HCT116 (cell line): ENCODE measurements around the gene CKS1B. TPM values are rescaled to one million over a fixed set of nuclear protein-coding genes. Genes with fewer than 3 reads are reported as not detected.

ENCODE experiments used
- ATAC-seq: fragments of 200-7000 bp; cut with Tn5 transposase; 2 replicates; pipeline ENCODE4 v1.9.1; 2020; ENCODE audit warnings: mild to moderate bottlenecking, moderate library complexity
- BruUV-seq: library from RNA; stranded (reverse); fragments of 400-500 nt; replicated peaks from 2 replicates; lab custom pipeline; 2021; lab: Mats Ljungman, UMichigan
- CTCF ChIA-PET: fragments of 300-600 bp; sonication (Branson Sonifier 250); formaldehyde crosslinking; loops from one replicate; lab custom pipeline; 2021; ENCODE audit warnings: antibody characterized with exemption; lab: Charles Lee
- POLR2A ChIA-PET: fragments of 300-600, 350-600 bp; sonication (Branson Sonifier 250); formaldehyde crosslinking; loops from one replicate; lab custom pipeline; 2021; ENCODE audit warnings: antibody characterized with exemption; lab: Charles Lee
- RAD21 ChIA-PET, 2 experiments: fragments of 300-600 bp; sonication (Branson Sonifier 250); formaldehyde crosslinking; loops; one replicate each; lab custom pipeline; 2023; ENCODE audit warnings: low total read pairs in 2 of 2; ENCODE audit not compliant: uncharacterized antibody in 2 of 2, unreplicated experiment in 2 of 2, low non-redundant PET in 1 of 2; lab: Charles Lee
- DNase-seq: peaks from one replicate; pipeline ENCODE4 v3.0.0-alpha.2; 2010; ENCODE audit warnings: low read depth, low spot score
- H2AFZ ChIP-seq: fragments of 200-600 bp; shearing (Covaris generic), sonication (generic); 2 replicates; pipeline ENCODE4 v1.6.1; 2017; ENCODE audit warnings: low read depth, mixed run types, mixed read lengths, antibody characterized with exemption, low read length; ENCODE audit not compliant: poor library complexity, severe bottlenecking
- H3K27ac ChIP-seq: 2 replicates; pipeline ENCODE4 v1.5.1; 2012; ENCODE audit warnings: low read depth, low read length
- H3K27me3 ChIP-seq: fragments of 200-600 bp; sonication (generic); 2 replicates; pipeline ENCODE4 v1.6.1; 2016; ENCODE audit warnings: mixed run types, low read length, mixed read lengths; ENCODE audit not compliant: insufficient read depth
- H3K36me3 ChIP-seq, 2 experiments: fragments of 200-500 bp in 1 of 2; fragments of 200-600 bp in 1 of 2; sonication (Bioruptor generic) in 1 of 2; sonication (generic) in 1 of 2; 2 replicates each; pipeline versions ENCODE4 v1.5.1 to v1.6.1; 2014 to 2016; ENCODE audit warnings: low read length in 2 of 2, inconsistent platforms in 1 of 2, mixed read lengths in 1 of 2, mixed run types in 1 of 2; ENCODE audit not compliant: insufficient read depth in 2 of 2, control insufficient read depth in 1 of 2
- H3K4me1 ChIP-seq, 2 experiments: fragments of 200-600 bp in 1 of 2; sonication (generic) in 1 of 2; 2 replicates each; pipeline versions ENCODE4 v1.5.1 to v1.6.1; 2012 to 2017; ENCODE audit warnings: low read length in 2 of 2, inconsistent platforms in 1 of 2, mild to moderate bottlenecking in 1 of 2, mixed read lengths in 1 of 2, mixed run types in 1 of 2, moderate library complexity in 1 of 2; ENCODE audit not compliant: insufficient read depth in 2 of 2, control insufficient read depth in 1 of 2
- H3K4me2 ChIP-seq: fragments of 200-600 bp; sonication (generic); 2 replicates; pipeline ENCODE4 v1.6.1; 2017; ENCODE audit warnings: mixed run types, low read length, mixed read lengths
- H3K4me3 ChIP-seq, 2 experiments: fragments of 200-600 bp in 1 of 2; sonication (generic) in 1 of 2; replicated peaks in 1 of 2; 2 replicates each; pipeline ENCODE4 v1.5.1; 2011 to 2016; ENCODE audit warnings: low read length in 2 of 2, control low read depth in 1 of 2, low read depth in 1 of 2, mild to moderate bottlenecking in 1 of 2, mixed read lengths in 1 of 2, mixed run types in 1 of 2
- H3K79me2 ChIP-seq: fragments of 200-600 bp; sonication (generic); 2 replicates; pipeline ENCODE4 v1.6.1; 2017; ENCODE audit warnings: mild to moderate bottlenecking, mixed run types, low read length, moderate library complexity, mixed read lengths; ENCODE audit not compliant: insufficient read depth
- H3K9ac ChIP-seq: fragments of 200-600 bp; sonication (generic); 2 replicates; pipeline ENCODE4 v1.6.1; 2016; ENCODE audit warnings: low read length, mixed read lengths
- H3K9me2 ChIP-seq: fragments of 200-600 bp; sonication (generic), shearing (Covaris generic); 2 replicates; pipeline ENCODE4 v1.6.1; 2017; ENCODE audit warnings: mixed run types, mild to moderate bottlenecking, moderate library complexity; ENCODE audit not compliant: insufficient read depth
- H3K9me3 ChIP-seq, 2 experiments: fragments of 200-500 bp in 1 of 2; fragments of 200-600 bp in 1 of 2; sonication (Bioruptor generic) in 1 of 2; sonication (generic) in 1 of 2; 2 replicates each; pipeline ENCODE4 v1.6.1; 2014 to 2017; ENCODE audit warnings: low read length in 2 of 2, mixed read lengths in 2 of 2, inconsistent platforms in 1 of 2, low read depth in 1 of 2, mild to moderate bottlenecking in 1 of 2, mixed run types in 1 of 2, moderate library complexity in 1 of 2; ENCODE audit not compliant: control insufficient read depth in 1 of 2, insufficient read depth in 1 of 2
- H4K20me1 ChIP-seq: fragments of 200-600 bp; sonication (generic), shearing (Covaris generic); 2 replicates; pipeline ENCODE4 v1.6.1; 2017; ENCODE audit warnings: mixed run types, mild to moderate bottlenecking, moderate library complexity; ENCODE audit not compliant: insufficient read depth
- ATF3 ChIP-seq: IDR thresholded peaks from 2 replicates; pipeline ENCODE4 v1.6.1; 2012
- CBX3 ChIP-seq: IDR thresholded peaks from 2 replicates; pipeline ENCODE4 v1.6.1; 2012; ENCODE audit warnings: low read depth
- EZH2 ChIP-seq: fragments of 200-600 bp; sonication (generic); IDR thresholded peaks from 2 replicates; pipeline ENCODE4 v1.6.1; 2017; ENCODE audit warnings: antibody characterized with exemption, mixed run types
- EZH2phosphoT487 ChIP-seq: fragments of 200-600 bp; IDR thresholded peaks from 2 replicates; pipeline ENCODE4 v1.6.1; 2018; ENCODE audit warnings: antibody characterized with exemption, borderline replicate concordance
- FOSL1 ChIP-seq: IDR thresholded peaks from 2 replicates; pipeline ENCODE4 v1.6.1; 2012; ENCODE audit warnings: low read depth
- JUND ChIP-seq: IDR thresholded peaks from 2 replicates; pipeline ENCODE4 v1.6.1; 2012
- MAX ChIP-seq: IDR thresholded peaks from 2 replicates; pipeline ENCODE4 v1.6.1; 2012
- POLR2A ChIP-seq: IDR thresholded peaks from 2 replicates; pipeline ENCODE4 v1.7.0; 2011; ENCODE audit warnings: borderline replicate concordance; ENCODE audit not compliant: insufficient read depth, insufficient read length; ENCODE audit errors: extremely low read depth
- RAD21 ChIP-seq: IDR thresholded peaks from 2 replicates; pipeline ENCODE4 v1.6.1; 2012; ENCODE audit warnings: low read depth, mild to moderate bottlenecking
- REST ChIP-seq: IDR thresholded peaks from 2 replicates; pipeline ENCODE4 v1.6.1; 2012; ENCODE audit warnings: low read depth
- SP1 ChIP-seq: IDR thresholded peaks from 2 replicates; pipeline ENCODE4 v1.6.1; 2012; ENCODE audit warnings: low read depth
- SRF ChIP-seq: IDR thresholded peaks from 2 replicates; pipeline ENCODE4 v1.6.1; 2012; ENCODE audit warnings: low read depth
- TCF7L2 ChIP-seq: IDR thresholded peaks from 2 replicates; pipeline ENCODE4 v1.7.0; 2011; ENCODE audit warnings: borderline replicate concordance, inconsistent platforms; ENCODE audit not compliant: insufficient read depth, insufficient read length; ENCODE audit errors: extremely low read depth
- YY1 ChIP-seq: IDR thresholded peaks from 2 replicates; pipeline ENCODE4 v1.6.1; 2011; ENCODE audit warnings: low read length, low read depth, moderate library complexity, mild to moderate bottlenecking; ENCODE audit not compliant: insufficient replicate concordance; ENCODE audit errors: extremely low read depth
- ZBTB33 ChIP-seq: IDR thresholded peaks from 2 replicates; pipeline ENCODE4 v1.6.1; 2011; ENCODE audit warnings: mild to moderate bottlenecking, low read length, moderate library complexity; ENCODE audit not compliant: insufficient replicate concordance; ENCODE audit errors: extremely low read depth
- ZNF274 ChIP-seq: fragments of 200-500 bp; sonication (Bioruptor generic); IDR thresholded peaks from 2 replicates; pipeline ENCODE4 v1.6.1; 2014; ENCODE audit warnings: mild to moderate bottlenecking, low read depth, low read length, inconsistent platforms
- intact Hi-C: fragments of 100-400 bp; cut with micrococcal nuclease; formaldehyde crosslinking; loops from 2 replicates; pipeline ENCODE4 v1.10.0; 2022
- total RNA-seq: library from RNA; stranded (reverse); gene quantifications from one replicate; pipeline ENCODE4 v1.2.1, GENCODE V29; 2021; ENCODE audit not compliant: unreplicated experiment

Gene CKS1B
- total RNA-seq, 1 experiment from 2014 or later, result 229 TPM

- BruUV-seq, result no TSS peak
- Histone ChIP-seq H3K79me2 (no peaks in the 10 kb centered on the region), H3K36me3 (no peaks in the 10 kb centered on the region), H3K4me2 (no peak overlapping the region), H3K9ac (no peak overlapping the region), H3K4me3 (no peak overlapping the region), H3K4me1 (peaks cover 28 to 60% of the 10 kb centered on the region in 2 experiments), H3K27me3 (no peaks in the 10 kb centered on the region), H2AFZ (no peak overlapping the region), H3K9me2 (no peaks in the 10 kb centered on the region), H3K27ac (no peak overlapping the region), H3K9me3 (no peaks in the 10 kb centered on the region), H4K20me1 (no peaks in the 10 kb centered on the region)
- intact Hi-C loops, result no loop called here
- CTCF ChIA-PET, result interaction anchor here (1.1 to 1.7 kb wide), 2 partner anchors 21 to 27 kb away, joined by 3 to 7 read pairs; partner anchors contain the start of gene ADAM15
- ATAC-seq (no peak), DNase-seq (no peak)
- TF ChIP-seq FOSL1 (no peak), SRF (no peak), YY1 (no peak), ATF3 (no peak), ZNF274 (no peak)
- RAD21 ChIA-PET, result no interaction called here
- POLR2A ChIA-PET, result no interaction called here
Measured at GRCh38 chr1:155023627-155024026, 49.1 kb downstream of the CKS1B start.

GRCh38 chr1:155024315-155024714 lies 49.8 kb downstream of the CKS1B start:
- intact Hi-C loops, result no loop called here
- no peak for DNase-seq
- no peak overlapping the region for H3K4me3 ChIP-seq
- H3K9me2 ChIP-seq, result no peaks in the 10 kb centered on the region
- peaks cover 24 to 53% of the 10 kb centered on the region in 2 experiments for H3K4me1 ChIP-seq
- H3K9ac ChIP-seq, result no peak overlapping the region
- BruUV-seq, result no TSS peak
- H3K36me3 ChIP-seq, result no peaks in the 10 kb centered on the region
- no peaks in the 10 kb centered on the region for H3K79me2 ChIP-seq
- POLR2A ChIA-PET, result no interaction called here
- no peaks in the 10 kb centered on the region for H3K9me3 ChIP-seq
- H3K27ac ChIP-seq, result no peak overlapping the region
- no peaks in the 10 kb centered on the region for H4K20me1 ChIP-seq
- H3K27me3 ChIP-seq, result no peaks in the 10 kb centered on the region
- H3K4me2 ChIP-seq, result no peak overlapping the region
- ATAC-seq, result no peak
- CTCF ChIA-PET, result no interaction called here
- no peak overlapping the region for H2AFZ ChIP-seq
- RAD21 ChIA-PET, result no interaction called here
- TF ChIP-seq POLR2A (no peak), CBX3 (no peak), JUND (no peak), YY1 (no peak), EZH2phosphoT487 (no peak), SP1 (no peak), MAX (no peak), SRF (no peak), ZBTB33 (no peak), REST (no peak), EZH2 (no peak), RAD21 (no peak), TCF7L2 (no peak)
